ENCODE results near the gene RASL12. TPM values are rescaled to one million over a fixed set of nuclear protein-coding genes. Genes with fewer than 3 reads are reported as not detected.
"Not testable (repeated sequence)": the region's sequence is repeated elsewhere in the genome, so short reads cannot be mapped to it uniquely, and the experiment has no call there.

RASL12 gene
- total RNA-seq, 2 donors from 2014 or later = 82.4 to 93.9 TPM

DNA sequence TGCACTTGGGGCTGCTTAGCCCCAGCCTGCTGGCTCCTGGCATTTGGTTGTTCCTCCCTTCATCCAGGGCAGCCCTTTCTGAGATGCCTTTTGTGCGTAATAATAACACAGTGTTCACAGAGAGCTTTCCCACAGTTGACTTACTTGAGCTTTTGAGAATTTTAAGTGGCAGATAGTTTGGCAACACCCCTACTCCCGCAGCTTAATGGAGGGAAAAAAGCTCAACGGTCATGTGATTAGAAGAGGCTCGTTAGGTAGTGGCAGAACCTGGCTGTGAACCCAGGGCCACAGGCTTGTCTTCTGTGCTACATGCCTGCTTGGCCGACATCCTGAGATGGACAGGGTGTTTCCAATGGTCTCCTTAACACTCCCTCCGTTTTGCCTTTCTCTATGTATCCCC, 13.5 kb upstream of the RASL12 start:
- intact Hi-C loops (cut with DNase I) = loop anchor here in 1 of 2 donors (10.0 kb wide), 1 partner anchor 46 kb away; no protein-coding TSS in a partner anchor
- DNase-seq (ENCODE audit: low spot score) = no peak

GRCh38 chr15:65079580-65079979, 11.8 kb upstream of the RASL12 start:
- DNase-seq (ENCODE audit: low spot score) = no peak
- intact Hi-C loops (cut with DNase I) = no loop called here

DNA sequence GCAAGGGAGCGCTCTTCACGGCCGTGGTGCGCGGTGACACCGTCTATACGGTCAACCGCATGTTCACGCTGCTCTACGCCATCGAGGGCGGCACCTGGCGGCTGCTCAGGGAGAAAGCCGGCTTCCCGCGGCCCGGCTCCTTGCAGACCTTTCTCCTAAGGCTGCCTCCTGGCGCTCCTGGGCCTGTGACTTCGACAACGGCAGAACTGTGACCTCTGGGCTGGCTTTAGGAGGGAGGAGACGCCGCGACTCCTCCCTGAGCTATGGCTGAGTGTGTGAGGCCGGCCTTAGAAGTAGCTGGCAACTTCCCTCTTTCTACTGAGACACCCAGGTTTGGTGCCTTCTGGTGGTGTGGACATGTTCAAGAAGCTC, 10.2 kb upstream of the RASL12 start:
- intact Hi-C loops (cut with DNase I) = no loop called here
- DNase-seq (ENCODE audit: low spot score) = peak; percentile 87

- intact Hi-C loops (cut with DNase I) = no loop called here
- no peak for DNase-seq (ENCODE audit: low spot score)
Observed at GRCh38 chr15:65077291-65077980, 9.6 kb upstream of the RASL12 start.

- intact Hi-C loops (cut with DNase I) = no loop called here
- no peak for DNase-seq (ENCODE audit: low spot score)
Observed at GRCh38 chr15:65076486-65077290, 8.9 kb upstream of the RASL12 start, which contains the start of gene KBTBD13. TSS of gene KBTBD13 (plus strand) at chr15:65076746. CDS start at chr15:65076816, 70 bp downstream.

DNA sequence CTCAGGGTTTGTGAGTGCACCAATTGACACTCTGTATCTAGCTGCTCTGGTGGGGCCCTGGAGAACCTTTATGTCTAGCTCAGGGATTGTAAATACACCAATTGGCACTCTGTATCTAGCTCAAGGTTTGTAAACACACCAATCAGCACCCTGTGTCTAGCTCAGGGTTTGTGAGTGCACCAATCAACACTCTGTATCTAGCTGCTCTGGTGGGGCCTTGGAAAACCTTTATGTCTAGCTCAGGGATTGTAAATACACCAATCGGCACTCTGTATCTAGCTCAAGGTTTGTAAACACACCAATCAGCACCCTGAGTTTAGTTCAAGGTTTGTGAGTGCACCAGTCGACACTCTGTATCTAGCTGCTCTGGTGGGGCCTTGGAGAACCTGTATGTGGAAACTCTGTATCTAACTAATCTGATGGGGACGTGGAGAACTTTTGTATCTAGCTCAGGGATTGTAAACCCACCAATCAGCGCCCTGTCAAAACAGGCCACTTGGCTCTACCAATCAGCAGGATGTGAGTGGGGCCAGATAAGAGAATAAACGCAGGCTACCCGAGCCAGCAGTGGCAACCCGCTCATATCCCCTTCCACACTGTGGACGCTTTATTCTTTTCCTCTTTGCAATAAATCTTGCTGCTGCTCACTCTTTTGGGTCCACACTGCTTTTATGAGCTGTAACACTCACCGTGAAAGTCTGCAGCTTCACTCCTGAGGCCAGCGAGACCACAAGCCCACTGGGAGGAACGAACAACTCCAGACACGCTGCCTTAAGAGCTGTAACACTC, 8.0 kb upstream of the RASL12 start:
- intact Hi-C loops (cut with DNase I); DNase-seq (ENCODE audit: low spot score): not testable (repeated sequence)

GRCh38 chr15:65074946-65075345, 7.2 kb upstream of the RASL12 start:
- DNase-seq (ENCODE audit: low spot score); intact Hi-C loops (cut with DNase I): not testable (repeated sequence)

DNA sequence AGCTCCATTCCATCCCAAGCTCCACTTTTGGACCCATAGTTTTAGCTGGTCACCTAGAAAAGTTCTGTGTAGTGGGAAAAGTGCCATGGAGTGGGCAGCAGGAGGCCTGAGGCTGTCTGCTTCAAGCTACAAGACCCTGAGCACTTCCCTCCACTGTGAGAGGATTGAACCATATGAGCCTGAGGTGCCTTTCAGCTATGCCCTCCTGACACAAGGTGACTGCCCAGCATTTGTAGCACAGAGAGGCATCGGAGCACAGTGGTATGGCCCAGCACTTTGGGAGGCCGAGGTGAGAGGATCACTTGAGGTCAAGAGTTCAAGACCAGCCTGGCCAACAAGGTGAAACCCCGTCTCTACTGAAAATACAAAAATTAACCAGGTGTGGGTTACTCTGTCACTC, 4.8 kb upstream of the RASL12 start:
- intact Hi-C loops (cut with DNase I) = no loop called here

DNA sequence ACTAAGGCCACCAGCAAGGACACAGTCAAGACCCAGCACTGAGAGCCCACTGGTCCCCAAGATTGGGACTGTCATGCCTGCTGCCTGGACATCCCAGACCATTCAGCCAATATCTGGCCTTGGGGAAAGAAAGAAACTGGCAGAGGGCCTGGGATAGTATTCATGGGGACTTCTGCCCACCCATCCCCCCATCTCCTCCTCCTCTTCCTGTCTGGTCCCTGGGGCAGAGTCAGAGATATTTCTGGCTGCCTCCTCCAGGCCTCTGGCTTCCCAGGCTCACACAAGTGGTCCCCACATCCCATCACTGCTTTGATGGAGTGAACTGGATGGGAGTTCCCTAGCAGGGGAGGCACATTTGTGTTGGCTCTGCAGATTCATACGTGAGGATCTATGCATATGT, 4.2 kb upstream of the RASL12 start:
- DNase-seq (ENCODE audit: low spot score) = no peak
- intact Hi-C loops (cut with DNase I) = no loop called here

More for the DNA sequence above, 4.8 kb upstream of the RASL12 start:
- no peak for DNase-seq (ENCODE audit: low spot score)

DNA sequence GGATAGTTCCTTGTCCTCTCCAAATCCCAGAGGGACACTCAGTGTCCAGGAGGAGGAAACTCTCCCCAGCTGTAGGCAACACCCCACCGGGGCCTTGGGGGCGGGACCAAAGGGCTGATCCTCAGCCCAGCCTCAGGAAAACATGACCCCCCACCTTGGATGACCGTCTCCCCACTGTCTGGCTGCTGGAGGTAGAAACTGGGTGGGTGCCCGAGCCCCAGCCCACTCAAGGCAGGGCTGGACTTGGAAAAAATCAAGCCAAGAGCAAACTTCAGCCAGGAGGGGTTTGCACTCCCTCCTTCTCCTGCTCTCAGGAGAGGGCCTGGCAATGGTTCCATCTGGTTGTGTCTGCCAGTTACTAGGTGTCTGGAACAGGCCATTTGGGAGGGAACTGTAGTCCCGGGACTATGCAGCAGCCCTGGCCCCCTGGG, 3.6 kb upstream of the RASL12 start:
- DNase-seq (ENCODE audit: low spot score) = no peak
- intact Hi-C loops (cut with DNase I) = no loop called here

GRCh38 chr15:65069779-65070546, 2.2 kb upstream of the RASL12 start:
- no peak for DNase-seq (ENCODE audit: low spot score)
- intact Hi-C loops (cut with DNase I) = no loop called here

GRCh38 chr15:65069179-65069578, 1.4 kb upstream of the RASL12 start:
- no peak for DNase-seq (ENCODE audit: low spot score)
- intact Hi-C loops (cut with DNase I) = no loop called here

DNA sequence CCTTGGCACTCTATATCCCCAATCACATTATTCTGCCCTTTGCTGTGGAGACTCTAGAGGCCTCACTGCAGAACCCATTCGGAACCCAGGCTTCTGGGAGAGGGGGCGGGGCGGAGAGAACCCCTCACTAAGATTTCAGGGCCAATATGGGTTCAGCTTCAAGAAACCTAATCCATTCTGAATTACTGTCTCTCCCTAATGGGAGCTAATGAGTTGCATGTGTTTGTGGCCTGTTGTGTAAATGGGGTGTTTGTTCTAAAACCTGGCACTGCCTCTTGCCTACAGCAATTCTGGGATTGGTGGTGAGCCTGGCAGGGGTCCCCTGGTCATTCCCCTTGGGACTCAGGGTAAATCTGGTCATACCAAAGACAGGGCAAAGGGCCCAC, 605 bp upstream of the RASL12 start:
- intact Hi-C loops (cut with DNase I) = no loop called here
- DNase-seq (ENCODE audit: low spot score) = no peak

- intact Hi-C loops (cut with DNase I) = no loop called here
- DNase-seq (ENCODE audit: low spot score) = no peak
Observed at GRCh38 chr15:65067317-65067644, 510 bp downstream of the RASL12 start.

DNA sequence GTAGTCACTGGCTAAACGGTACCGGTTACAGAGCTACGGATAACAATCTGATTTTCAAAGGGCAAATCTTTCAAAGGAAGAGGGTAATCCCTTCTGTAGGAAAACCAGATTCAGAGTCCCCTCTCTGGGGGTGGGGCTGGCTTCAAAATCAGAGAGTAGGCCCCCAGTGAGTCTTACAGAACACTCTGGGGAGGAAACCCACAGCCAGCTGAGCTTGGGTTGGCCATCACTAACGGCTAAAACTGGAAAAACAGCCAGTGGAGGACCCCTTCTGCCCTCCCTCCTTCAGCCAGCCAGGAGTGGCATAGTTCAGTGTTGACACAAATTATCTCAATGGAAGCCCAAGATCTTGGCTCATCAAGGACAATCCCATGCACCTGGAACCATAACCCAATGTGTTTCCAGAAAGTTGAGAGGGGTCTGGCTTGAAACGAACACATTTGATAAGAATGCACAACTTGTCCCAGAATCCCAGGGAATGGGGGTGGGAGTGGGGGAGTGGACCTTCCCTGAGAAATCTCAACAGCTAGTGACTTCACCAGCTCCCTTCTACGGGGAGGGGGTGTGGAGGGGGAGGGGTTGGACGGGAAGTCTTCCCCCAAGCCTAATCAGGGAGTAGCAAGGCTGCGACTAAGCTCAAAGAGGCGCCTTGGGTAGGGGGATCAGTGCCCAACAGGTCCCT, 1.0 kb downstream of the RASL12 start:
- no peak for DNase-seq (ENCODE audit: low spot score)
- intact Hi-C loops (cut with DNase I) = no loop called here

- DNase-seq (ENCODE audit: low spot score) = no peak
- intact Hi-C loops (cut with DNase I) = no loop called here
Observed at GRCh38 chr15:65066001-65066634, 1.7 kb downstream of the RASL12 start.

GRCh38 chr15:65062726-65063125, 5.1 kb downstream of the RASL12 start:
- intact Hi-C loops (cut with DNase I) = loop anchor here in 1 of 2 donors (5.0 kb wide), 1 partner anchor 1680 kb away; no protein-coding TSS in a partner anchor
- DNase-seq (ENCODE audit: low spot score) = no peak

GRCh38 chr15:65062061-65062460, 5.7 kb downstream of the RASL12 start:
- intact Hi-C loops (cut with DNase I) = loop anchor here in 1 of 2 donors (5.0 kb wide), 1 partner anchor 1680 kb away; no protein-coding TSS in a partner anchor
- peak; percentile 18 for DNase-seq (ENCODE audit: low spot score)
